Type B pancreatic cell (in vitro differentiated cells): Measurements from ENCODE around the gene IER2. TPM values are rescaled to one million over a fixed set of nuclear protein-coding genes. Genes with fewer than 3 reads are reported as not detected.
A peak's percentile ranks its signal among the peaks of the same experiment; 100 is the strongest.

ENCODE experiments used
- DNase-seq: peaks from one replicate; pipeline ENCODE4 v3.0.0; 2021; ENCODE audit warnings: mixed read lengths; ENCODE audit not compliant: unreplicated experiment; ENCODE audit errors: extremely low spot score
- H3K27ac Mint-ChIP-seq: 2 replicates; pipeline ENCODE4 v1.8.0; 2021; ENCODE audit warnings: mild to moderate bottlenecking, mixed read lengths
- H3K27me3 Mint-ChIP-seq: 2 replicates; pipeline ENCODE4 v1.8.0; 2021; ENCODE audit warnings: mixed read lengths
- H3K36me3 Mint-ChIP-seq: 2 replicates; pipeline ENCODE4 v1.8.0; 2021; ENCODE audit warnings: mixed read lengths
- H3K4me1 Mint-ChIP-seq: one replicate; pipeline ENCODE4 v1.8.0; 2021; ENCODE audit warnings: mixed read lengths; ENCODE audit not compliant: unreplicated experiment
- H3K4me3 Mint-ChIP-seq: 2 replicates; pipeline ENCODE4 v1.8.0; 2021; ENCODE audit warnings: mild to moderate bottlenecking, mixed read lengths
- H3K9me3 Mint-ChIP-seq: 2 replicates; pipeline ENCODE4 v1.8.0; 2021; ENCODE audit warnings: mixed read lengths
- long read RNA-seq: library from polyadenylated mRNA; unstranded; transcript quantifications from one replicate; pipeline ENCODE4 v2.0.0, GENCODE V29; 2020
- total RNA-seq: library from RNA; stranded (reverse); gene quantifications from 2 replicates; pipeline ENCODE4 v1.2.1, GENCODE V29; 2021; ENCODE audit warnings: low replicate concordance
- TF ChIP-seq, protein P1 (sequence below): fragments of 200-600 bp; sonication (generic); conservative IDR thresholded peaks from 2 replicates; pipeline ENCODE4 v1.5.0; 2021; ENCODE audit warnings: antibody characterized with exemption, mild to moderate bottlenecking

Gene IER2, protein sequence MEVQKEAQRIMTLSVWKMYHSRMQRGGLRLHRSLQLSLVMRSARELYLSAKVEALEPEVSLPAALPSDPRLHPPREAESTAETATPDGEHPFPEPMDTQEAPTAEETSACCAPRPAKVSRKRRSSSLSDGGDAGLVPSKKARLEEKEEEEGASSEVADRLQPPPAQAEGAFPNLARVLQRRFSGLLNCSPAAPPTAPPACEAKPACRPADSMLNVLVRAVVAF
- total RNA-seq, result 103 and 322 TPM in 2 replicates
- long read RNA-seq, transcript IER2-203 (1 exons, 2,934 nt), result major isoform, 58 of 58 reads
- long read RNA-seq, partial matches to known transcripts, result 0 of 58 reads
- long read RNA-seq, other reads (novel, unspliced or antisense), result 0 of 58 reads

DNA sequence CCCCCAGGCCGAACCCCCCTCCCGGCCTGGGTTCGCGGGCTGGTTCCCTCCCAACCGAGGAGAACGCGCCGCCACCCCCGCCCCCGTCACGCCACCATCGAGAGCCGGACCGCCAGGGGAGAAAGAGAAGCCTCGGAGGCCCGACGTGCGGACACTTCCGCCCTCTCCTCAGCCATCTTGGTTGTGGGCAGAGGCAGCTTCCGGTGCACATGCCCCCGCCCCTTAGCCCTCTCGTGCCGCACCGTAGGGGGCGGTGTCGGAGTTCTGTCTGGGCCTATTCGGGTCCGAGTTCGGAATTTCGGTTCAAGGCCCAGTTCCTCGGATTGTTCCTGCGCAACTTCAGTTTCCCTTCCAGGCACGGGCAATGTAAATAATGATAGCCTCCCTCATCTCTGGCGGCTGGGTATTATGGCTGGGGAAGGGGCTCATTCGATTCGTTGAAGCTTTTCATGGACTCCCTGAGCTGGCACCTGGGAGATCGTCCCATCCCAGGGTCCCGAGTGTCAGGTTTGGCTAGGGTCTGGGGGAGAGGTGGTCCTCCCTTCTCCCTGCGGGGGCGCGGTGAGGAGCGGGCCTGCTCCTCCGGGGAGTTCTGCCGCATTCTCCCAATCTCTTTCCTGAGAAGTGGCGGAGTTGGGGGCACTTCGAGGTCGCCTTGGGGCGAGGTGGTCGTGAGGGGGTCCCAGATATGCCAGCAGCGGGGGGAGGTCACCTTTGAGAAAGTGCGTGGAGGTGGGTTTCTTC, at the start of gene IER2, which contains the start of gene STX10:
TSS of gene IER2 (plus strand) at position 225 of the 744 bp plus-strand sequence. CDS start 2,776 bp downstream, outside the sequence.
TSS of gene STX10 (minus strand) at position 189 of the 744 bp plus-strand sequence. CDS start 202 bp downstream, outside the sequence.
- Mint-ChIP-seq H3K4me1 (peaks cover 20% of the 10 kb centered on the region), H3K27me3 (peaks cover 24% of the 10 kb centered on the region), H3K27ac (peak within 1 kb of the TSS; percentile 100), H3K9me3 (no peaks in the 10 kb centered on the region), H3K4me3 (peak within 1 kb of the TSS; percentile 99), H3K36me3 (peaks cover 20% of the 10 kb centered on the region)
- TF ChIP-seq, protein P1, sequence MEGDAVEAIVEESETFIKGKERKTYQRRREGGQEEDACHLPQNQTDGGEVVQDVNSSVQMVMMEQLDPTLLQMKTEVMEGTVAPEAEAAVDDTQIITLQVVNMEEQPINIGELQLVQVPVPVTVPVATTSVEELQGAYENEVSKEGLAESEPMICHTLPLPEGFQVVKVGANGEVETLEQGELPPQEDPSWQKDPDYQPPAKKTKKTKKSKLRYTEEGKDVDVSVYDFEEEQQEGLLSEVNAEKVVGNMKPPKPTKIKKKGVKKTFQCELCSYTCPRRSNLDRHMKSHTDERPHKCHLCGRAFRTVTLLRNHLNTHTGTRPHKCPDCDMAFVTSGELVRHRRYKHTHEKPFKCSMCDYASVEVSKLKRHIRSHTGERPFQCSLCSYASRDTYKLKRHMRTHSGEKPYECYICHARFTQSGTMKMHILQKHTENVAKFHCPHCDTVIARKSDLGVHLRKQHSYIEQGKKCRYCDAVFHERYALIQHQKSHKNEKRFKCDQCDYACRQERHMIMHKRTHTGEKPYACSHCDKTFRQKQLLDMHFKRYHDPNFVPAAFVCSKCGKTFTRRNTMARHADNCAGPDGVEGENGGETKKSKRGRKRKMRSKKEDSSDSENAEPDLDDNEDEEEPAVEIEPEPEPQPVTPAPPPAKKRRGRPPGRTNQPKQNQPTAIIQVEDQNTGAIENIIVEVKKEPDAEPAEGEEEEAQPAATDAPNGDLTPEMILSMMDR, result peak; percentile 66
- peak; percentile 92 for DNase-seq

DNA sequence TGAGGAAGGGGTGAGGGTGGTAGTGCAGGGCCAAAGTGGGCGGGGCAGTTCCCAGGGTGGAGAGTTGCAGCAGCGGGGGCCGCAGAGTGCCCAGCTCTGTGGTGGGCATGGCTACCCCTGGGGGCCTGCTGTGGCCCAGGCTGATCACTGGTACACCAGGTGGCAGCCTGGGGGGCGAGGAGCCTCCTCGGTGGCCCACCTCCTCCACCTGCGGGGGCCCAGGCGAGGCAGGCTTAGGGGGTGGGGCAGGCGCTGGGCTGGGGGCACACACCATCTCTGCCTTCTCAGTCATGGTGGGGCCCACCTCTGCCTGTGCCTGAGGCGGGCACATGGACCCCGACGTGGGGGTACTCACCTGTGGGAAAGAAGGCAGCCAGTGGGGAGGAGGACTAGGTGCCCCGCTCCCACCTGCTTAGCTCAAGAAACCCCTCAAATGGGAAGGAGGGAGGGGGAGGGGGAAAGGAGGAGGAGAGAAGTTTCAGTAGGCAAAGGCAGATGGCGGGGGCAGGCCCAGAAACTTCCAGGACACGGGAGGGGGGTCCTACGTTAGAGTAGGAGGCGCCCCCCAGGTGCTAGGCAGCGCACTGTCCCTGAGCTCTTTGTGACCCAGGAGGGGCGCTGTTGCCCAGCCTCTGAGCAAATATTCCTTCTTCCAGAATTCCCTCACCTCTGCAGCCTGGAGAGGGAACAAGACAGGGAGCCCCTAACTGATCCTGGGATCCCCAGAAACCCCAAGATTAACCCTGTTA, 49.2 kb upstream of the IER2 start:
- Mint-ChIP-seq H3K27me3 (peaks cover 56% of the 10 kb centered on the region), H3K4me3 (peak overlapping the region; percentile 14), H3K27ac (no peak overlapping the region), H3K9me3 (no peaks in the 10 kb centered on the region), H3K4me1 (peaks cover 11% of the 10 kb centered on the region), H3K36me3 (no peaks in the 10 kb centered on the region)
- no peak for DNase-seq
- TF ChIP-seq, protein P1, result peak; percentile 15

DNA sequence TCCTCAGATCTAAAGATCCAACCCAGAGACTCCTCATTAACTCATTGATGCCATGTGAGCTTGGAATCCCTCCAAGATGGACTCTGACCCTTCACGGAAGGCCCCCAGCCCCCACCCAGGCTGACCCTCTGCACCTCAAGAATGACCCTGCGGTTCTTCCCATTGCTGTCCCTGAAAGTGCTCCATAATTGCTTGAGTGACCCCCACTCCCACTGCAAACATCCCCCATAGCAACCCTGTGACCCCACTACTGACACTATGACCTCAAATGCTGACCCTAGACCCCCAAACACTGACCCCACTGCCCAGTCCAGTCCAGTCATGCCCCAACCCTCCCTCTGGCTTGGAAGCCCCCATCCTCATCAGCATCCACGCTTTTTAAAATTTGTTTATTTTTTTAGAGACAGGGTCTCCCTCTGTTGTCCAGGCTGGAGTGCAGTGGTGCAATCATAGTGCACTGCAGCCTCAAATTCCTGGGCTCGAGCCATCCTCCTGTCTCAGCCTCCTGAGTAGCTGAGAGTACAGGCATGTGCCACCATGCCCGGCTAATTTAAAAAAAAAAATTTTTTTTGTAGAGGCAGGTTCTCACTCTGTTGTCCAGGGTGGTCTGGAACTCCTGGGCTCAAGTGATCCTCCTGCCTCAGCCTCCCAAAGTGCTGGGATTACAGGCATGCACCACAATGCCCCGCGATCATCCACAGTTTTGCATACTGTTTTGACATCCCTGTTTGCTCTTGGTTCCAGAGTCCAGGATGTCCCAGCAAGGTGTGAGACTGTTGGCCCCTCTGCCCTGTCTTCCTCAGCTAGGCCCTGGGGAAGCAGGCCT, 48.4 kb upstream of the IER2 start:
- TF ChIP-seq, protein P1, result no peak
- Mint-ChIP-seq H3K9me3 (no peaks in the 10 kb centered on the region), H3K36me3 (no peaks in the 10 kb centered on the region), H3K27me3 (peaks cover 49% of the 10 kb centered on the region), H3K27ac (no peak overlapping the region), H3K4me1 (peaks cover 8% of the 10 kb centered on the region), H3K4me3 (peak overlapping the region; percentile 14)
- no peak for DNase-seq

DNA sequence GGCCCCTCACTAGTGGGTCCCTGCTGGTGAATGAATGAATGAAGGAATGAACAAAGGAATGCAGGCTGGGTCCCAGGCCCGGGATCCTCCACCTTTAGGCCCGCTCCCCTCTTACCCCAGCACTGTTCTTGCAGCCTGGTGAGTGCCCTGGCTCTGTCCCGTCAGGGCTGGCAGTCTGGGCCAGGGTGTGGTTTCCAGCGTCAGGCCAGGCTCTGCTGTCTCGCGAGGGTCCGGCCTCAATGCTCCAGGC, 47.9 kb upstream of the IER2 start:
- no peaks in the 10 kb centered on the region for H3K9me3 Mint-ChIP-seq
- H3K36me3 Mint-ChIP-seq, result no peaks in the 10 kb centered on the region
- no peak for DNase-seq
- TF ChIP-seq, protein P1, result no peak
- no peak overlapping the region for H3K4me3 Mint-ChIP-seq
- H3K4me1 Mint-ChIP-seq, result peaks cover 8% of the 10 kb centered on the region
- peaks cover 43% of the 10 kb centered on the region for H3K27me3 Mint-ChIP-seq
- no peak overlapping the region for H3K27ac Mint-ChIP-seq
